Activated naive CD8-positive, alpha-beta T cell treated with anti-CD3 and anti-CD28 coated beads, Interleukin-2, amount 10 ng/mL, durations not matched to agents 7 days and 5 days (primary cell): ENCODE measurements around the gene SDF2L1. TPM values are rescaled to one million over a fixed set of nuclear protein-coding genes. Genes with fewer than 3 reads are reported as not detected.
A peak's percentile ranks its signal among the peaks of the same experiment; 100 is the strongest.
"Not testable (repeated sequence)": the region's sequence is repeated elsewhere in the genome, so short reads cannot be mapped to it uniquely, and the experiment has no call there.

Experiments
- ATAC-seq: fragments of 150-1000 bp; cut with Tn5 transposase; one replicate; pipeline ENCODE4 v1.10.0; 2021; ENCODE audit warnings: low read depth, moderate library complexity
- POLR2A ChIA-PET: fragments of 350-600 bp; sonication (Branson Sonifier 250); formaldehyde crosslinking; loops from one replicate; lab custom pipeline; 2021; ENCODE audit warnings: antibody characterized with exemption; lab: Charles Lee
- DNase-seq: peaks from one replicate; pipeline ENCODE4 v3.0.0; 2021
- H3K27ac Mint-ChIP-seq: one replicate; pipeline ENCODE4 v1.8.0; 2022; ENCODE audit warnings: mild to moderate bottlenecking, mixed read lengths
- H3K27me3 Mint-ChIP-seq: one replicate; pipeline ENCODE4 v1.8.0; 2022; ENCODE audit warnings: mild to moderate bottlenecking, moderate library complexity, mixed read lengths
- H3K36me3 Mint-ChIP-seq: one replicate; pipeline ENCODE4 v1.8.0; 2021; ENCODE audit warnings: mild to moderate bottlenecking, mixed read lengths
- H3K4me1 Mint-ChIP-seq: one replicate; pipeline ENCODE4 v1.8.0; 2021; ENCODE audit warnings: mixed read lengths
- H3K4me3 Mint-ChIP-seq: one replicate; pipeline ENCODE4 v1.8.0; 2022; ENCODE audit warnings: mild to moderate bottlenecking, moderate library complexity, mixed read lengths
- H3K9me3 Mint-ChIP-seq: one replicate; pipeline ENCODE4 v1.8.0; 2021; ENCODE audit warnings: mixed read lengths
- total RNA-seq, 2 experiments: library from RNA; stranded (reverse); gene quantifications; one replicate each; pipeline ENCODE4 v1.2.3, GENCODE V29; 2021

The SDF2L1 gene
- total RNA-seq, 2 experiments from 2014 or later: 36.0 to 39.7 TPM

DNA sequence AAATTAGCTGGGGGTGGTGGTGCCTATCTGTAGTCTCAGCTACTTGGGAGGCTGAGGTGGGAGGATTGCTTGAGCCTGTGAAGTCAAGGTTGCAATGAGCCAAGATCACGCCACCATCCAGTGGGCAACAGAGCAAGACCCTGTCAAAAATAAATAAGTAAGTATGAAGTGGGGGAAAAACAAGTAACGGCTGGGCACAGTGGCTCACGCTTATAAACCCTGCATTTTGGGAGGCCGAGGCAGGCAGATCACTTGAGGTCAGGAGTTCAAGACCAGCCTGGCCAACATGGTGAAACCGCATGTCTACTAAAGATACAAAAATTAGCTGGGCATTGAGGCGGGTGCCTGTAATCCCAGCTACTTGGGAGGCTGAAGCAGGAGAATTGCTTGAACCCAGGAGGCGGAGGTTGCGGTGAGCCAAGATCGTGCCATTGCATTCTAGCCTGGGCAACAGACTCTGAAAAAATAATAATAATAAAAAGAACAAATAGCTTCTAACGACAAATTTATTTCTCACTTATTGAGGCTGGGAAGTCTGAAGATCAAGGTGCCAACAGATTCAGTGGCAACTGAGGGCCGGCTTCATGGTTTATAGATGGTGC lies 32.4 kb upstream of the SDF2L1 start:
- H3K9me3 Mint-ChIP-seq, H3K4me3 Mint-ChIP-seq, DNase-seq, H3K4me1 Mint-ChIP-seq, POLR2A ChIA-PET, H3K36me3 Mint-ChIP-seq, ATAC-seq, H3K27me3 Mint-ChIP-seq, H3K27ac Mint-ChIP-seq: not testable (repeated sequence)

DNA sequence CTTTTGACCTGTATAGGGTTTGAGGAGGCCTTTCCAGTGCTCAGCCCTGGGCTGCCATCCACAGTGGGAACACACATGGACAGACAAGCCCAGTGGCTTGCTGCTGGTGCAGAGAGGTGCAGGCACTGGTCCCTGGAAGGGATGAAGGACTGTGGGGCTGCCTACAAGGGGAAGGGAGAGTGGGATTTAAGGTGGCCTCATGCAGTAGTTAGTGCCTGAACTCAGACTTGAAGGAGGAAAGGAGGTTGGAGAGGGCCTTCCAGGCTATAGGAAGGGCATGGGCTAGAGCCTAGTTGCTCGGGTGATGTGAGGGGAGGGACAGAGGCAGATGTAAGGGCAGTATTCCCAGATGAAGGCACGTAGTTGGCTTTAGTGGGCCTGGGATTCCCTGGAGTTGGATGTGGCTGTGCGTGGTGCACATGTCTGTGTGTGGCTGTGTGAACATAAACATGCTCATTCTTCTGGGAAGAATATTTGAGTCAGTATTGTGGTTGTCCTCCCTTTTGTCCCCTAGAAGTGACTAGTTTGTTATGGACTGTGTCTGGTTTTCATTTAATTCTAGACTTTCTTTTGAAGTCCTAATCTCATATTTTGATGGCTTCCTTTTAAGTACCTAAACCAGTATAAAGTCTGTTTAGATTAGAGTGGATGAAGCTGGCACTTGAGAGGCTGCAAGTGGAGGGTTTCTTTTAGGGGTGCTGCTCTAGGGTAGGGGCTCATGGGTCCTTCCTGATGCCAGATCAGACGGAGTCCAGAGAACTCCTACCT lies 30.7 kb upstream of the SDF2L1 start:
- DNase-seq (no peak), ATAC-seq (no peak)
- H3K36me3 Mint-ChIP-seq: peaks cover 12% of the 10 kb centered on the region
- peaks cover 6% of the 10 kb centered on the region for H3K4me1 Mint-ChIP-seq
- no peaks in the 10 kb centered on the region for H3K9me3 Mint-ChIP-seq
- POLR2A ChIA-PET: no interaction called here
- no peak overlapping the region for H3K4me3 Mint-ChIP-seq
- no peaks in the 10 kb centered on the region for H3K27me3 Mint-ChIP-seq
- H3K27ac Mint-ChIP-seq: peak overlapping the region; percentile 3

DNA sequence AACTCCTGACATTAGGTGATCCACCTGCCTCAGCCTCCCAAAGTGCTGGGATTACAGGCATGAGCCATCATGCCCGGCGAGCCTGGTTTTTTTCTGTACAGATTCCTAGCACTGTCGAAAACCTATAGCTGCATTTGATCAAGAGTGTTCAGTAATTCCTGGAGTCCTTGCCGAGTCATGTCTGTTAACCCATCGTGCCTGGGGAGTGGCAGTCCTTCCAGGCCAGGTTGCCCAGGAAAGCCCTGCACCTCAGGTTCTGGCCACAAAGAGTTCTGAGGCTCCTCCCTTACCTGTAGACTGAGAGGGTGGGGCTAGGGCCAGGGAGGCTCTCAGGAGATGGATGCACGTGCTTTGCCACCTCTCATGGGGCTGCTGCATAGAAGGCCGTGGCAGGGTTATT lies 29.2 kb upstream of the SDF2L1 start:
- H3K4me3 Mint-ChIP-seq: no peak overlapping the region
- no peaks in the 10 kb centered on the region for H3K4me1 Mint-ChIP-seq
- ATAC-seq (no peak), DNase-seq (no peak)
- POLR2A ChIA-PET: no interaction called here
- no peak overlapping the region for H3K27ac Mint-ChIP-seq
- no peaks in the 10 kb centered on the region for H3K27me3 Mint-ChIP-seq
- peaks cover 9% of the 10 kb centered on the region for H3K36me3 Mint-ChIP-seq
- H3K9me3 Mint-ChIP-seq: no peaks in the 10 kb centered on the region

DNA sequence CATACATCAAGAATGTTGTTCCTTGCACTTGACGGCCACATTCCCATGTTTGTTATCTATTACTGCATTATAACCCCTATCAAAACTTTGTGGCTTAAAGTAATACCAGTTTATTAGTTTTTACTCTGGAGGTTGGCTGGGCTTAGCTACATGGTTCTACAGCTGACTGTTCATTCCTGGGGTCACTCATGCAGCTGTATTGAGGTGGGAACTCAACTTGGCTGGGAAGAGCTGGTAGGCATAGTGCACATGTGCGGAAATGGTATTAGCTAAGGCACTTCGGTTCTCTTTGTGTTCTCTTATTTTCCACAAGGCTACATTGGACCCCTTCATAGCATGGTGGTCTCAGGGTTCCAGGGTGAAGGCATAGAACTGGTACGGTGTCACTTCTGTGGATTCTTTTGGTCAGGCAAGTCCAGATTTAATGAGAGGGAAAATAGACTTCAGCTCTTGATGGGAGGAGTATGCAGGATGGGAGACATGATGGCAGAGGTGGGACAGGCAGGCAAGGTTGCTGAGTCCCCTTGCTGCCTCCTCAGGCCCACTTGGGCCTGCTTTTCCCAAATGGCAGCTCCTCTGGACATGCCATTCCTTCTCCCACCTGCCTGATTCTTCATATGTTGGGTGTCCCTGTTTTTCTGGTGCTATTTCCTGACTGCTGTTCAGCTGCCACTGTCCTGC lies 28.4 kb upstream of the SDF2L1 start:
- Mint-ChIP-seq H3K27ac (no peak overlapping the region), H3K27me3 (no peaks in the 10 kb centered on the region), H3K9me3 (no peaks in the 10 kb centered on the region), H3K4me1 (no peaks in the 10 kb centered on the region), H3K36me3 (peaks cover 9% of the 10 kb centered on the region), H3K4me3 (no peak overlapping the region)
- no peak for ATAC-seq
- DNase-seq: no peak
- POLR2A ChIA-PET: no interaction called here

DNA sequence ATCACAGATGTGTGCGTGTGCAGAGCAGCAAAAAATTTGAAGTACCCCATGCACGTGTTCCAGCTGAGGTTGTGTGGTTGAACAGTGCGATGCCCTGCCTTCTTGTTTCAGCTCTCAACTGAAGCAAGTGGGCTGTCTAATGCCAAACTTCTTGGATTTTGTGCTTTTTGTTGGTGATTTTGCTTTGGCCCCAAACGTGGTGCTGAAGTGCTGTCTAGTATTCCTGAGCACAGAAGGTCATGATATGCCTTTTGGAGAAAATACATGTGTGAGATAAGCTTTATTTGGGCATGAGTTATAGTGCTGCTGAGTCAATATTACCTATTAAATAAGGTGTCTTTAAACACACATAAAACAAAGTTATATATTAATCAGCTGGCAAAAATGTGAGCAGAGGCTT lies 26.4 kb upstream of the SDF2L1 start:
- ATAC-seq: no peak
- no peak for DNase-seq
- Mint-ChIP-seq H3K4me1 (no peaks in the 10 kb centered on the region), H3K36me3 (peaks cover 7% of the 10 kb centered on the region), H3K4me3 (no peak overlapping the region), H3K27ac (no peak overlapping the region), H3K27me3 (no peaks in the 10 kb centered on the region), H3K9me3 (no peaks in the 10 kb centered on the region)
- POLR2A ChIA-PET: interaction anchor here (0.9 kb wide), 1 partner anchor 14 kb away, joined by 3 read pairs; the partner anchor contains the start of gene YDJC

DNA sequence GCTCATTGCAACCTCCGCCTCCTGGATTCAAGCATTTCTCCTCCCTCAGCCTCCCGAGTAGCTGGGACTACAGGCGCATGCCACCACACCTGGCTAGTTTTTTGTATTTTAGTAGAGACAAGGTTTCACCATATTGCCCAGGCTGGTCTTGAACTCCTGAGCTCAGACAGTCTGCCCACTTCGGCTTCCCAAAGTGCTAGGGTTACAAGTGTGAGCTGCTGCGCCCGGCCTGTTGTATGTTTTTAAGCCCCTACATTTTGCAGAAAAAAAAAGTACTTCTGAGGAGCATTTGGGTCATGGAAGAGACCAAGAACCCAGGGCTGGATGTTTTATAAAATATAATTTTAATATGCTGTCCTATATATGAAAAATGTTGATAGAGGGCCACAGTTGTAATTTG lies 24.8 kb upstream of the SDF2L1 start:
- H3K4me3 Mint-ChIP-seq, DNase-seq, H3K27ac Mint-ChIP-seq, H3K27me3 Mint-ChIP-seq, ATAC-seq, H3K36me3 Mint-ChIP-seq, H3K9me3 Mint-ChIP-seq, H3K4me1 Mint-ChIP-seq: not testable (repeated sequence)
- POLR2A ChIA-PET: interaction anchor here (0.7 kb wide), 1 partner anchor 43 kb away, joined by 4 read pairs; no protein-coding TSS in a partner anchor

DNA sequence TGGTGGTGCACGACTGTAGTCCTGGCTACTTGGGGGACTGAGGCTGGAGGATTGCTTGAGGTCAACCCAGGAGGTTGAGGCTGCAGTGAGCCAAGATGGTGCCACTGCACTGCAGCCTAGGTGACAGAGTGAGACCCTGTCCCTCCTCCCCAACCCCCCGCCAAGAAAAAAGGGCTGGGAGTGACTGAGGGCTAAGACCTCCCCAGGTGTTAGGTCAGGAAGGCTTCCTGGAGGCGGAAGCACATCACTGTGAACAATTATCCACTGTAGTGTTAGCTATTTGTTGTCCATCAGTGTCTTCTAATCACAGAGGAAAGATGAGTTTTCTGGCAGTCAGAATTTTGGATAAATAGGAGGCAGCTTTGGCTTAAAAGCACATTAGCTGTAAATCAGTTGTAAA lies 21.1 kb upstream of the SDF2L1 start:
- Mint-ChIP-seq H3K4me1 (peaks cover 5% of the 10 kb centered on the region), H3K9me3 (no peaks in the 10 kb centered on the region), H3K27ac (no peak overlapping the region), H3K4me3 (no peak overlapping the region), H3K27me3 (no peaks in the 10 kb centered on the region), H3K36me3 (peaks cover 7% of the 10 kb centered on the region)
- no peak for DNase-seq
- ATAC-seq: no peak
- POLR2A ChIA-PET: no interaction called here

DNA sequence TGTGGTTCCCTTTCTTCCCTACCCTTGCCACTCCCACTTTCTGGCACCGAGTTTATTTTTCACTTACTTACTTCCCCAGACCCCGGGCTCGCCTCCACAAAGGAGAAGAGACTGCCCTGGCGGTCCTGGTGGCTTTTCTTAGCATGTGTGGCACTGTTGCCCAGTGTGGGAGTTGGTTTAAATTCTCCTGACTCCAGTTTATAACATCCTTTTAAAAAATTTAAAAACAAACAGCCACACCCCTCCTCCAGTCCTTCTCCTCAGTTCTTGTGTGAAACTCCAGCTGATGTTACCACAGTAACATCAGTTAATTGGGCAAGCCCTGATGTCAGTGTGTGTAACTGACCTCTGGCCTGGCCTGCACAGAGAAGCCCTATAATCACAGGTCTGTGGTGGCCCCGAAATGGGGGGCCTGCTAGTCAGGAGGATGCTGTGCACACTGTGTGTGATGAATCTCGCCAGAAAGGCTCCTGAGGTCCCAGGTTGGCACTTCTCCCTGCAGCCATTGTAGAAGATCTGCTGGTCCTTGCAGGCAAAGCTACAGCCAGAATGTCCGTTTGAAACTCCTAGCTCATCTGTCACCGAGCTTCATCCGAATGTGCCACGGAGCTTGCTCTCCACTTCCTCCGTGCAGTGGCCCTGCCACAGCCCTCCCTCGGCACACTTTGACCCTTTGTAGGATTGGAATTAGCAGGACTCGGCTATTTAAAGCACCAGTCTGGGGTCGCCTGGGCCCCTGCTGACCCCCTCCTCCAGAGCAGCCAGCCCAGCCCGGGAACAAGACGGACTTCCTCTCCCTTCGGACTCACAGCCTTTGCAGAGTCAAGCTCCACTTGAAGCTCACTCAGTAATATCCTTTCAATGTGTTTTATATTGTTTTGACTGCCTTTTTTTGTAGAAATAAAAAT lies 19.8 kb upstream of the SDF2L1 start:
- ATAC-seq (no peak), DNase-seq (no peak)
- Mint-ChIP-seq H3K9me3 (no peaks in the 10 kb centered on the region), H3K27ac (peak overlapping the region; percentile 48), H3K4me1 (peaks cover 11% of the 10 kb centered on the region), H3K36me3 (peaks cover 11% of the 10 kb centered on the region), H3K27me3 (no peaks in the 10 kb centered on the region), H3K4me3 (no peak overlapping the region)
- POLR2A ChIA-PET: no interaction called here

DNA sequence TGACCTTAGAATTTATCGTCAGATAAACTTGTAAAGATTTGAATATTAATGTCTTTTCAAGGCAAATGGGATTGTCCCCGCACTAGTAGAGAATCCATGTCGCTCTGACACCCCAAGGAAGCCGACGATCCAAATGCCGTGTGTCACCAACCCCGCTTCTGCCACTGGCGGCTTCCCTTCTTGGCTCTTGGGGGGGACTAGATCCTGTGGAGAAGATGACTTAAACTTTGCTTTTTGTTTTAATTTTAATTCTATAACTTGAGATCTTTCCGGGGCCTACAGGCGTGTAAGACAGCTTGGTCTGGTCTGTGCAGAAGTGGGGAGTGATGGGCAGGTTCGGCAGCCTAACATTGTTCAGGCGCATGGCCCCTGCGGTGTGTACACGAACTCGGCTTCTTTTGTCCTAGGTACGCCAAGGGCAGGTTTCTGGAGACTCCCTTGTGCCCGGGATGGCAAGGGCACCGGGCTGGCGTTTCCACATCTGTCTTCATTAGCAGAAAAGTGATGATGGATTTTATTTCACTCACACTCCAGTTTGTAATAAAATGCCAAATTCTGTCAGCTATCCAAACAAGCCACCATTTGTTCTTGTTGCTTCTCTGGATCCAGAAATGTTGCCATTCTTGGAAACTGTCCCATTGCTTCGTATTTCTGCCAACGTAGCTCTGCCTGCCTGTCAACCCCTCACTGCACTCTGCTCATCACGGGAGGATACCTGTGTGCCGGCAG lies 19.0 kb upstream of the SDF2L1 start:
- peaks cover 20% of the 10 kb centered on the region for H3K36me3 Mint-ChIP-seq
- ATAC-seq (no peak), DNase-seq (no peak)
- H3K9me3 Mint-ChIP-seq: no peaks in the 10 kb centered on the region
- POLR2A ChIA-PET: interaction anchor here (2.2 kb wide), 1 partner anchor 19 kb away, joined by 7 read pairs; the partner anchor contains the start of gene SDF2L1
- H3K4me3 Mint-ChIP-seq: no peak overlapping the region
- no peaks in the 10 kb centered on the region for H3K27me3 Mint-ChIP-seq
- H3K4me1 Mint-ChIP-seq: peaks cover 12% of the 10 kb centered on the region
- H3K27ac Mint-ChIP-seq: peak overlapping the region; percentile 48

DNA sequence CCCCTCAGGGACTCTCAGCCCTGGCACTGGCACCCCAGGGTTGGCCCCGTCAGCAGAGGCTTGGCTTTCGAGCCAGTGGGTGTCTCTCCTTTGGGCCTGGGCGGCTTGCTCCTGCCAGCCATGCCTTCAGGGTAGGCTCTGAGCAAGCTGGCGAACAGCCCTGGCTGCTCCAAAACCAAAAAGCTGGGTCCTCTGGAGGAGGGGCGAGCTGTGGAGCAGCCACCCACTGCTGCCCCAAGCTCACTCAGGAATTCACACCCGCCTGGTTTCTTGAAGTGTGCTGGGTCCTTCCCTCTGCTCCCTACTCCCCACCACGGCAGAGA lies 18.5 kb upstream of the SDF2L1 start:
- POLR2A ChIA-PET: interaction anchor here (2.2 kb wide), 1 partner anchor 18 kb away, joined by 7 read pairs; the partner anchor contains the start of gene SDF2L1
- H3K4me1 Mint-ChIP-seq: peaks cover 15% of the 10 kb centered on the region
- no peak overlapping the region for H3K27ac Mint-ChIP-seq
- no peak for DNase-seq
- H3K4me3 Mint-ChIP-seq: no peak overlapping the region
- no peak for ATAC-seq
- no peaks in the 10 kb centered on the region for H3K9me3 Mint-ChIP-seq
- H3K36me3 Mint-ChIP-seq: peaks cover 23% of the 10 kb centered on the region
- no peaks in the 10 kb centered on the region for H3K27me3 Mint-ChIP-seq

DNA sequence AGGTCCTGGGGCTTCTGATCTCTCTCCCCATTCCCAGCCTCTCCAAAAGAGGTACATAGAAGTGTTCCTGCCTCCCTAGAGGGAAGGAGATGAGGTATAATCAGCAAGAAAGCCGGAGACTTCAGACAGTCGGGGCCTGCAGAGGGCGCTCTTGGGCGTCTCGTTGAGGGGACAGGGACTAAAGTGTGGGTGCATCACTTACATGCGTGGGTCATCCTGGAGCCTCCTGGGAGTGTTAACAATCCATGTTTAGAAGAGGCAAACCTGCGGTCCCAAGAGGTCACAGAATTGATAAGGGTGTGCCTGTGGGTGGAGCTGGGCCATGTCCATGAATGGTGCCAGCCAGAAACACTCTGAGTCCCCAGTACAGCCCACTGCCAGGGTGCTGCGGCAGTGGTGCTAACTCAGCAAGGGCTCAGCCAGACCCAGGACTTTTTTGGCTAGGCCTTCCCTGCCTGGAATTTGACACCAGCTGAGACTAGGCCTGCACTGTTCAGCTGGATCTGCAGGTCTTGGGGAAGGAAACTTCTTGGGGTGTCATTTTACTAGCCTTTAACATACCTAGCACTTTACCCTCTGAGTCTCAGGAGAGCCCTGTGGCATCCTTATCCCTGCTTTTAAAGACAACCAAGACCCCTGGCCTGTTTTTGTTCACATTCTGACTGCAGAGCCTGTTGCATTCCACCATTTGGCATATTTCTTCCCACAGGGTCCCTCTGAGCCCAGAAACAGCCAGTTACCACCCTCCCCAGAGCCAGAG lies 17.8 kb upstream of the SDF2L1 start:
- no peak overlapping the region for H3K4me3 Mint-ChIP-seq
- H3K36me3 Mint-ChIP-seq: peaks cover 23% of the 10 kb centered on the region
- H3K4me1 Mint-ChIP-seq: peaks cover 15% of the 10 kb centered on the region
- H3K27ac Mint-ChIP-seq: peak overlapping the region; percentile 62
- POLR2A ChIA-PET: interaction anchor here (2.2 kb wide), 1 partner anchor 18 kb away, joined by 7 read pairs; the partner anchor contains the start of gene SDF2L1
- ATAC-seq (no peak), DNase-seq (peak; percentile 59)
- H3K27me3 Mint-ChIP-seq: no peaks in the 10 kb centered on the region
- no peaks in the 10 kb centered on the region for H3K9me3 Mint-ChIP-seq
